GM12878 (cell line): ENCODE measurements around the gene GMDS.

Experiments
- BHLHE40 ChIP-seq, 2 experiments: fragments of 450-650 bp in 1 of 2; IDR thresholded peaks; 2 replicates each; pipeline ENCODE4 v1.6.1; 2011 to 2017; ENCODE audit warnings: low read depth in 2 of 2, borderline replicate concordance in 1 of 2, improper control_type of control experiment in 1 of 2, low read length in 1 of 2, mild to moderate bottlenecking in 1 of 2
- MLLT1 ChIP-seq: fragments of 450-650 bp; IDR thresholded peaks from 2 replicates; pipeline ENCODE4 v1.6.1; 2016; ENCODE audit warnings: mild to moderate bottlenecking
- ZBTB11 ChIP-seq: fragments of 450-650 bp; formaldehyde crosslinking; IDR thresholded peaks from 2 replicates; pipeline ENCODE4 v1.5.0; 2022; ENCODE audit warnings: mild to moderate bottlenecking, missing genetic modification characterization
- ZNF24 ChIP-seq: fragments of 450-650 bp; IDR thresholded peaks from 2 replicates; pipeline ENCODE4 v1.6.1; 2017; ENCODE audit warnings: antibody characterized with exemption, mild to moderate bottlenecking

- TF ChIP-seq BHLHE40 (IDR thresholded peaks at IDR 0.05; ENCODE audit: borderline replicate concordance in 1 of 2, low read depth in 2 of 2, low read length in 1 of 2) (no peak), ZNF24 (no peak), ZBTB11 (CRISPR knock-in tag) (no peak), MLLT1 (no peak)
Observed at GRCh38 chr6:1696463-1696850, 548.9 kb downstream of the GMDS start.
